NCI-H2081 (cell line): ENCODE results near the gene MTHFD1L.
"Not testable (repeated sequence)": the region's sequence is repeated elsewhere in the genome, so short reads cannot be mapped to it uniquely, and the experiment has no call there.

Experiments
- DNase-seq, 2 experiments: peaks; one replicate each; lab custom pipeline; 2025; lab: John Stamatoyannopoulos, UW

MTHFD1L gene

GRCh38 chr6:151041686-151042085 is 176.2 kb downstream of the MTHFD1L start:
- no peak for DNase-seq

GRCh38 chr6:151042911-151043330 is 177.4 kb downstream of the MTHFD1L start:
- DNase-seq: not testable (repeated sequence)

GRCh38 chr6:151043944-151044343 is 178.4 kb downstream of the MTHFD1L start:
- no peak for DNase-seq

GRCh38 chr6:151044465-151045441 is 179.3 kb downstream of the MTHFD1L start:
- DNase-seq: peak; percentile 63 to 89

- DNase-seq: peak; percentile 24 to 33
These were observed 180.2 kb downstream of the MTHFD1L start for GRCh38 chr6:151045511-151046222.

- no peak for DNase-seq
These were observed 185.7 kb downstream of the MTHFD1L start for GRCh38 chr6:151051164-151051563.

- no peak for DNase-seq
These were observed 186.6 kb downstream of the MTHFD1L start for GRCh38 chr6:151052021-151052646.

- DNase-seq: no peak
These were observed 188.8 kb downstream of the MTHFD1L start for GRCh38 chr6:151054306-151054705.

- DNase-seq: no peak
These were observed 190.9 kb downstream of the MTHFD1L start for GRCh38 chr6:151056230-151056907.

GRCh38 chr6:151057061-151057460 is 191.6 kb downstream of the MTHFD1L start:
- DNase-seq: peak in 1 of 2 experiments; percentile 8

- DNase-seq: no peak
These were observed 192.7 kb downstream of the MTHFD1L start for GRCh38 chr6:151058021-151058733.

- no peak for DNase-seq
These were observed 194.2 kb downstream of the MTHFD1L start for GRCh38 chr6:151059612-151060095.

GRCh38 chr6:151060096-151060765 is 194.7 kb downstream of the MTHFD1L start:
- DNase-seq: no peak

- DNase-seq: no peak
These were observed 195.4 kb downstream of the MTHFD1L start for GRCh38 chr6:151060766-151061531.

GRCh38 chr6:151063352-151063751 is 197.8 kb downstream of the MTHFD1L start:
- DNase-seq: no peak

- no peak for DNase-seq
These were observed 198.5 kb downstream of the MTHFD1L start for GRCh38 chr6:151063842-151064647.

- no peak for DNase-seq
These were observed 199.7 kb downstream of the MTHFD1L start for GRCh38 chr6:151065027-151065815.
